Glomerular visceral epithelial cell (primary cell): ENCODE data around the gene CLEC1A.
"Not testable (repeated sequence)": the region's sequence is repeated elsewhere in the genome, so short reads cannot be mapped to it uniquely, and the experiment has no call there.

Experiments
- DNase-seq: peaks from one replicate; pipeline ENCODE4 v3.0.0-alpha.2; 2016; ENCODE audit errors: extremely low spot score

CLEC1A gene

GRCh38 chr12:10042167-10042566, 56.6 kb downstream of the CLEC1A start:
- no peak for DNase-seq

DNA sequence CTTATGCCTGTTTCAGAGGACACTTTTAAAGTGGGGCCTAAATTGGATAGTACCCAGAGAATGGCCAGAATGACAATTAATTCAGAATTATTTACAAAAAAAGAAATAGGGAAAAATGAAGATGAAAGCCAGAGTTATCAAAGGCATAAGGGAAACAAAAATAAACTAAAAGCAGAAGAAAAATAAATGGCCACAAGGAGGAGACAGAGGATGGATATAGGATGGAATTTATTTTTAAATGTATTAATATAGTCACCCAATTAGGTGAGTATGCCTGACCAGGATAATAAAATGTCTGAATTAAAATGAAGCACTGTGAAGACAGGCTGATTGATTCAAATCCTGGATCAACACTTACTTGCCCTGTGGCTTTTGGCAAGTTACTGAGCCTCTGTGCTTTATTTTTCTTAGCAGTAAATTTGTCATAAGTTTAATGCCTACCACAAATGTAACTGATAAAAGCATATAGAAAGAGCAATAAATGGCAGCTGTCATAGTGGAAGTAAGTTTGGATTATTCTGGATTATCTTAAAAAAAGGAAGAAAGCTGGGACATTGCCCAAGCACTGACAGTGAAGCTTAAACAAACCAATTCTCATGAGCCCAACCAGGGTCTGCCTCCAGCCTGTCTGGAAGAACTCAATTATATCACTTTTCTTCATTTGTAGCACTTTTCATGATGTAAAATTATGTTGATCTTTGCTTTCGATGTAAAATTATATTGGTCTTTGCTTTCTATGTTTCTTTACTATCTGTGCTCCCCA, 64.8 kb downstream of the CLEC1A start:
- no peak for DNase-seq

GRCh38 chr12:10031771-10032175, 67.0 kb downstream of the CLEC1A start:
- DNase-seq, result no peak

- DNase-seq, result no peak
These were observed 67.5 kb downstream of the CLEC1A start for GRCh38 chr12:10031321-10031720.

DNA sequence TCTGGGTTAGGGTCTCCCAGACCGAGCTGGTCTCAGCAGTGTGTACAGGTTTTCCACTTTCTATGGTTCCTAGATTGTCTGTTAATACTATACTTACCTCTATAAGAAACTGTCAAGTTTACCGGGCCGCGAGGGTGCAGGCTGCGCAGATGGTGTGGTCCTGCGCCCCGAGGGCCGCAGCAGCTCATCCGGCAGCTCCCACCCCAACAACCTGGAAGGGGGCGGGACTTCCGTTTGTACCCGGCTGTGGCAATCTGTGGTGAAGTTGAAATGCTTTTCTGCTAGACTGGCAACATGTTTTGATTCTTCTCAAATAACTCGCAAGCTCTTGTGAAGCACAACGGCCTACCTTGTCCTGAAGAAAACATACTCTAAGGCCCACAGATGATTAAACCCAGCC, 68.3 kb downstream of the CLEC1A start, which contains the start of gene CLEC9A:
Gene CLEC9A (plus strand): TSS at position 237 of the 400 bp plus-strand sequence. CDS start 22,006 bp downstream, outside the sequence.
- DNase-seq, result no peak

DNA sequence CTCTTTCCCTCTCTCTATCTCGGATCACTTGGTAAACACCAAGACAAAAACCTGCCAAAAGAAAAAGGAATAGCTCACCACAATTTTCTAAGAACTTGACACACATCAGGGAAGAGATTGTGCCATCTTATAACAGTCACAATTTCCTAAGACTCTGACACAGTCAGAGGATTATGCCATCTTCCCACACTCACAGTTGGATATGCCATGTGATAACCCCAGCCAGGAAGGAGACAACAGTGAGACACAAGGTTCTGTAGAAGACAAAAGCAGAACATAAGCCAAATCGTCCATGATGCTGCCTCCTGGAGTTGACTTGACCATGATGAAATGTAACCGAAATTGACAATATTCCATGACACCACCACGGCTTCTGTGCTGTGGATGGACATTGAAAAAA, 71.1 kb downstream of the CLEC1A start:
- no peak for DNase-seq

GRCh38 chr12:10027311-10027710, 71.5 kb downstream of the CLEC1A start:
- no peak for DNase-seq

GRCh38 chr12:10026666-10027065, 72.1 kb downstream of the CLEC1A start:
- not testable (repeated sequence) for DNase-seq

- DNase-seq, result no peak
These were observed 73.5 kb downstream of the CLEC1A start for GRCh38 chr12:10025236-10025635.

DNA sequence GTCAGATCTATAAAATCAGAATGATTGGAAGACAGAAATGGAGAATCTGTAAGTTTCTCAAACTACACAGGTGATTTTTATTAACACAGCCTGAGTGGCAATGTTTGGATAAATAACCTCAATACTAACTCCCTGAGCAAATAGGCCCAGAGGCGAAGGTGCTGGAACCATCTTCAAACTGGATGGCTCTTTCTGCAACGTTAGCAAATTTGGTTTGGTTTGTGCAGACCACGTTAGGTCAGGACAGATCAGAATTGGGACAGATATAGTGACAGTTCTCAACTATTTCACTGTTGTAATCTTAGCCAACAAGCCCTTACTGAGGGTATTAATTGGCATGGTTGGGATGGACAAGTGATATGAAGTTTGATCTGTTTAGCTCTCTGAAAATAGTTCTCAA, 77.4 kb downstream of the CLEC1A start:
- DNase-seq, result no peak
